Gastrocnemius medialis (tissue), 4 donors: Measurements from ENCODE around the gene TSACC.

ENCODE experiments used
- CTCF ChIP-seq, 5 experiments: fragments of 450-650 bp in 3 of 5; fragments of 200-600 bp in 2 of 5; sonication (generic) in 2 of 5; IDR thresholded peaks in 4 of 5; conservative IDR thresholded peaks in 1 of 5; 1 replicate in 4 of 5; 2 replicates in 1 of 5; pipeline ENCODE4 v1.5.1; 2016 to 2019; ENCODE audit warnings: antibody characterized with exemption in 5 of 5, mild to moderate bottlenecking in 3 of 5, moderate library complexity in 3 of 5
- POLR2A ChIP-seq, 2 donors: fragments of 450-650 bp; IDR thresholded peaks; one replicate each; pipeline ENCODE4 v1.6.1; 2017; ENCODE audit warnings: antibody characterized with exemption in 2 of 2, mild to moderate bottlenecking in 2 of 2, moderate library complexity in 2 of 2

- TF ChIP-seq CTCF (IDR thresholded peaks at IDR 0.05 in 4 of 5, conservative IDR thresholded peaks at IDR 0.05 in 1 of 5) (no peak), POLR2A (IDR thresholded peaks at IDR 0.05) (no peak)
These were observed 30.2 kb upstream of the TSACC start for GRCh38 chr1:156308078-156308477.
